Measurements from ENCODE around the gene EPN3.

DNA sequence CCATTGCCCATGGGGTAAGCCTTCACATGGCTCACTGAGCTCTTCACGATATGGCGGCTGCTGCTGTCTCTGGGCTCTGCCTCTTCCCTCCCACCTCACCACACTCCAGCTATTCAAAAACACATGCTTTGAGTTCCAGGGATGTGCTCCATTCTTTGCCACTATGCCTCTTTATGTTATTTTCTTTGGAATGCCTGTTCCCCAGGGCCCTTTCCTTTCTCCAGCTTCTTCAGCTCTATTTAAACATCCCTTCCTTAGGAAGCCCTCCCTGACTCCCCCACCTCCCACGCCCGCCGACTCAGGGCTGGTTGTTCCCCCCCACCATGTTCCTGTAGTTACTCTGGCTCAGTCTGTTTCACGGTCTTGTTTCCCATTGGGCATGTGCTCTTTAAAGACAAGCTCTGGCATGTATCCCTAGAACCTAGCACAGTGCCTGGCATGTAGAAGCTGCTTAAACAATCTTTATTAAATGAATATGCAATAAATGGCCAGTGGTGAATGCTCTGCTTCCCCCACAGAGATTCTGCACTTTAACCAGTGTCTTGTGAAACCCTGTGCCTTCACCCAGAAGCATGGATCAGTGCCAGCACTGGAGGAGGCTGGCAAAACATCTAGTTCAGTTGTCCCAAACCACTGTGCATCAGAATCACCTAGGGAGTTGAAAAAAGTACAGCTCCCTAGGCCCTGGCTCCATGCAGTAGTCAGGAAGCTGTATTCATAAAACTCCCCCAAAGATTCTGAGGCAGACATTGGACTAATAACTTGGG lies 17.4 kb upstream of the EPN3 start:
- TF ChIP-seq, protein P1, sequence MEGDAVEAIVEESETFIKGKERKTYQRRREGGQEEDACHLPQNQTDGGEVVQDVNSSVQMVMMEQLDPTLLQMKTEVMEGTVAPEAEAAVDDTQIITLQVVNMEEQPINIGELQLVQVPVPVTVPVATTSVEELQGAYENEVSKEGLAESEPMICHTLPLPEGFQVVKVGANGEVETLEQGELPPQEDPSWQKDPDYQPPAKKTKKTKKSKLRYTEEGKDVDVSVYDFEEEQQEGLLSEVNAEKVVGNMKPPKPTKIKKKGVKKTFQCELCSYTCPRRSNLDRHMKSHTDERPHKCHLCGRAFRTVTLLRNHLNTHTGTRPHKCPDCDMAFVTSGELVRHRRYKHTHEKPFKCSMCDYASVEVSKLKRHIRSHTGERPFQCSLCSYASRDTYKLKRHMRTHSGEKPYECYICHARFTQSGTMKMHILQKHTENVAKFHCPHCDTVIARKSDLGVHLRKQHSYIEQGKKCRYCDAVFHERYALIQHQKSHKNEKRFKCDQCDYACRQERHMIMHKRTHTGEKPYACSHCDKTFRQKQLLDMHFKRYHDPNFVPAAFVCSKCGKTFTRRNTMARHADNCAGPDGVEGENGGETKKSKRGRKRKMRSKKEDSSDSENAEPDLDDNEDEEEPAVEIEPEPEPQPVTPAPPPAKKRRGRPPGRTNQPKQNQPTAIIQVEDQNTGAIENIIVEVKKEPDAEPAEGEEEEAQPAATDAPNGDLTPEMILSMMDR (IDR thresholded peaks at IDR 0.05), result no peak
- no peak for TF ChIP-seq POLR2A (IDR thresholded peaks at IDR 0.05)
